ENCODE measurements around the gene CBS.

DNA sequence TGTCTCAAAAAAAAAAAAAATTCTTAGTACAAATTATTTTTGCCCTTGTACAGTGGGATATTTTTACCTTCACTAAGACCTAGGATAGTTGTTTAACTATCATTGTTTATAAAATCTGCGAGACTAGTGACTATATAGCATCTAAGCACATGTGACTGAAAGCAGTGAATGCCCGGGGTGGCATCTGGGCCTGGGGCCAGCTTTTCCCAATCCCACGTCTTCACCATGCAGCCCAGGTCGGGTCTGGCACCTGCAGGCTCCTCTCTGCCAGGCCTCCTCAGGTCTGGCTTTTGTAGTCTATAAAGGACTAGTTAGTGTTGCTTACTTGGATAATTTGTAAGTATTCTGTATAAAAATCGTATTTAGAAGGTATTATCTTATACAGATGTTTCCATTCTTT is 40.8 kb downstream of the CBS start:
- TF ChIP-seq, protein P1, sequence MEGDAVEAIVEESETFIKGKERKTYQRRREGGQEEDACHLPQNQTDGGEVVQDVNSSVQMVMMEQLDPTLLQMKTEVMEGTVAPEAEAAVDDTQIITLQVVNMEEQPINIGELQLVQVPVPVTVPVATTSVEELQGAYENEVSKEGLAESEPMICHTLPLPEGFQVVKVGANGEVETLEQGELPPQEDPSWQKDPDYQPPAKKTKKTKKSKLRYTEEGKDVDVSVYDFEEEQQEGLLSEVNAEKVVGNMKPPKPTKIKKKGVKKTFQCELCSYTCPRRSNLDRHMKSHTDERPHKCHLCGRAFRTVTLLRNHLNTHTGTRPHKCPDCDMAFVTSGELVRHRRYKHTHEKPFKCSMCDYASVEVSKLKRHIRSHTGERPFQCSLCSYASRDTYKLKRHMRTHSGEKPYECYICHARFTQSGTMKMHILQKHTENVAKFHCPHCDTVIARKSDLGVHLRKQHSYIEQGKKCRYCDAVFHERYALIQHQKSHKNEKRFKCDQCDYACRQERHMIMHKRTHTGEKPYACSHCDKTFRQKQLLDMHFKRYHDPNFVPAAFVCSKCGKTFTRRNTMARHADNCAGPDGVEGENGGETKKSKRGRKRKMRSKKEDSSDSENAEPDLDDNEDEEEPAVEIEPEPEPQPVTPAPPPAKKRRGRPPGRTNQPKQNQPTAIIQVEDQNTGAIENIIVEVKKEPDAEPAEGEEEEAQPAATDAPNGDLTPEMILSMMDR (IDR thresholded peaks at IDR 0.05; ENCODE audit: low read depth, low read length, missing input control) = no peak
- TF ChIP-seq TAF1 (conservative IDR thresholded peaks at IDR 0.05) = no peak
- TF ChIP-seq RAD21 (IDR thresholded peaks at IDR 0.05) = no peak
- TF ChIP-seq, protein P2, sequence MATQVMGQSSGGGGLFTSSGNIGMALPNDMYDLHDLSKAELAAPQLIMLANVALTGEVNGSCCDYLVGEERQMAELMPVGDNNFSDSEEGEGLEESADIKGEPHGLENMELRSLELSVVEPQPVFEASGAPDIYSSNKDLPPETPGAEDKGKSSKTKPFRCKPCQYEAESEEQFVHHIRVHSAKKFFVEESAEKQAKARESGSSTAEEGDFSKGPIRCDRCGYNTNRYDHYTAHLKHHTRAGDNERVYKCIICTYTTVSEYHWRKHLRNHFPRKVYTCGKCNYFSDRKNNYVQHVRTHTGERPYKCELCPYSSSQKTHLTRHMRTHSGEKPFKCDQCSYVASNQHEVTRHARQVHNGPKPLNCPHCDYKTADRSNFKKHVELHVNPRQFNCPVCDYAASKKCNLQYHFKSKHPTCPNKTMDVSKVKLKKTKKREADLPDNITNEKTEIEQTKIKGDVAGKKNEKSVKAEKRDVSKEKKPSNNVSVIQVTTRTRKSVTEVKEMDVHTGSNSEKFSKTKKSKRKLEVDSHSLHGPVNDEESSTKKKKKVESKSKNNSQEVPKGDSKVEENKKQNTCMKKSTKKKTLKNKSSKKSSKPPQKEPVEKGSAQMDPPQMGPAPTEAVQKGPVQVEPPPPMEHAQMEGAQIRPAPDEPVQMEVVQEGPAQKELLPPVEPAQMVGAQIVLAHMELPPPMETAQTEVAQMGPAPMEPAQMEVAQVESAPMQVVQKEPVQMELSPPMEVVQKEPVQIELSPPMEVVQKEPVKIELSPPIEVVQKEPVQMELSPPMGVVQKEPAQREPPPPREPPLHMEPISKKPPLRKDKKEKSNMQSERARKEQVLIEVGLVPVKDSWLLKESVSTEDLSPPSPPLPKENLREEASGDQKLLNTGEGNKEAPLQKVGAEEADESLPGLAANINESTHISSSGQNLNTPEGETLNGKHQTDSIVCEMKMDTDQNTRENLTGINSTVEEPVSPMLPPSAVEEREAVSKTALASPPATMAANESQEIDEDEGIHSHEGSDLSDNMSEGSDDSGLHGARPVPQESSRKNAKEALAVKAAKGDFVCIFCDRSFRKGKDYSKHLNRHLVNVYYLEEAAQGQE (IDR thresholded peaks at IDR 0.05) = no peak
- TF ChIP-seq EGR1 (IDR thresholded peaks at IDR 0.05; ENCODE audit: low read depth in 2 of 2) = no peak
- no peak for TF ChIP-seq RXRA (IDR thresholded peaks at IDR 0.05)
- no peak for TF ChIP-seq SP1 (IDR thresholded peaks at IDR 0.05)
- TF ChIP-seq YY1 (IDR thresholded peaks at IDR 0.05) = no peak
- TF ChIP-seq, protein P3, sequence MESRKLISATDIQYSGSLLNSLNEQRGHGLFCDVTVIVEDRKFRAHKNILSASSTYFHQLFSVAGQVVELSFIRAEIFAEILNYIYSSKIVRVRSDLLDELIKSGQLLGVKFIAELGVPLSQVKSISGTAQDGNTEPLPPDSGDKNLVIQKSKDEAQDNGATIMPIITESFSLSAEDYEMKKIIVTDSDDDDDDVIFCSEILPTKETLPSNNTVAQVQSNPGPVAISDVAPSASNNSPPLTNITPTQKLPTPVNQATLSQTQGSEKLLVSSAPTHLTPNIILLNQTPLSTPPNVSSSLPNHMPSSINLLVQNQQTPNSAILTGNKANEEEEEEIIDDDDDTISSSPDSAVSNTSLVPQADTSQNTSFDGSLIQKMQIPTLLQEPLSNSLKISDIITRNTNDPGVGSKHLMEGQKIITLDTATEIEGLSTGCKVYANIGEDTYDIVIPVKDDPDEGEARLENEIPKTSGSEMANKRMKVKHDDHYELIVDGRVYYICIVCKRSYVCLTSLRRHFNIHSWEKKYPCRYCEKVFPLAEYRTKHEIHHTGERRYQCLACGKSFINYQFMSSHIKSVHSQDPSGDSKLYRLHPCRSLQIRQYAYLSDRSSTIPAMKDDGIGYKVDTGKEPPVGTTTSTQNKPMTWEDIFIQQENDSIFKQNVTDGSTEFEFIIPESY (IDR thresholded peaks at IDR 0.05) = no peak
- TF ChIP-seq ATF3 (IDR thresholded peaks at IDR 0.05) = no peak
- no peak for TF ChIP-seq GABPA (IDR thresholded peaks at IDR 0.05 in 1 of 2, conservative IDR thresholded peaks at IDR 0.05 in 1 of 2)
- no peak for TF ChIP-seq FOXA1 (IDR thresholded peaks at IDR 0.05)

Data from liver (tissue), 3 donors.